Measurements from ENCODE around the gene CLIC1.

CLIC1 gene

DNA sequence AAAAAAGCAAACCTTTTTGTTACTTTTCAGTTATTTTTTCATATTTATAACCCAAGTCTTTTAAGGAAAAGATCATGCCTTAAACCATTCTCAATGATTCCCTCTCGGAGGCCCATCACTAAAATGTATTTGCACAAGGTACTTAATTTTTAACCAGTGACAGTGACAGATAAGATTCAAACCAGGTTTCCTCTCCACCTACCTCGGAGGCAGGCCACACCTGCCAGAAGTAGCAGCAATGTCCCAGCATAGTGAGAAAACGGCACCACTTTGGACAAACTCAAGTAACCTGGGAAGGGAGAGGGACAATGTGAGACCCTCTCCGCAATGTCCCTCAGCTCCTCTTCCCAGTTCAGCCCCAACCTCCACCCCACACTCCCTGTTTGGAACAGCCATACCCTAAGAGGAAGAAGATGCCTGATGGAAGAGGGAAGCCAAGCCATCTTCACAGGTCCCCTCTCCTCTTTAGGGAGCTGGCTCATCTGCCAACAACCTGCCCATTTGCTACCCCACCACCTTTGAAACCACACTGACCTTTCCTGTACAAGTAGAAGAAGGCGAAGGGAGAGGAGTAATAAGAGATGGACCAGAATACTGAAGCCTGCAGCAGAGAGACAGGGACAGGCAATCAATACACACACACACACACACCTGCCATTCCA lies 35.5 kb downstream of the CLIC1 start:
- DNase-seq, result no peak

DNA sequence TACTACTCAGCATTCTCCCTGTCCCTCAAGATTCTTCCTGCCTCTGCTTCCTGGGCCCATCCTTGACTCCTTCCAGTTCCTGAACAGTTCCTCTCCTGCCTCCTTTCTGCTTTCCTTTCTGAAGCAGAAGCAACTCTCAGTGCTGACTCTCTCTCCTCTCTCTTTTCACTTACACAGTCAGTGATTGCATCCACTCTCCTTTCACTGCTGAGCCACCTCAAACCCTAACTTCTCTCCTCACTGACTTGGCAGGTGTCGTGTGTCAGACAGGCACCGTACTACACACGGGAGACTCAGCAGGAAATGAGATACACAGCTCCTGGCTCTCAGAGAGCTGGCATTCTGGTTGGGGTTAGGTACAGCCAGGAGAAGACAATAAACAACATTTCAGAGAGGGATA lies 38.8 kb downstream of the CLIC1 start:
- DNase-seq, result no peak

GRCh38 chr6:31693535-31693934 lies 42.8 kb downstream of the CLIC1 start:
- no peak for DNase-seq

- no peak for DNase-seq
Observed at GRCh38 chr6:31692886-31693285, 43.4 kb downstream of the CLIC1 start.

DNA sequence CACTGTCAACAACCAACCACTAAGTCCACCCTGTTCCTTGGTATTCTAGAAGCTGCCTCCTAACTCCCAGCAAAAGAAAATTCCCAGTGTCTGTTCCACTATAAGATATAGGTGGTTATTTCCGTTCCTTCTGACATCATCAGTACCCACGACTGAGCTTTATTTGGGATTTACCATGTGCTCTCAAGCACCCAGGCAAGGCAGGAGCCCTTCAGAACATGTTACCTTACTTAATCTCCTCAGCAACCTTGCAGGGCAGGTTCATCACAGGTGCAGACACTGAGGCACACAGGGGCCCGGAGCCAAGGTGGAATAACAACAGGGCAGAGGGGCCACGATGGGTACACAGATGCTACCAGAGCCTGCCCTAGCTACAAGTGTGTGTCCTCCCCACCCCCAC lies 44.0 kb downstream of the CLIC1 start:
- no peak for DNase-seq

GRCh38 chr6:31691564-31692108 lies 44.7 kb downstream of the CLIC1 start:
- DNase-seq, result no peak

GRCh38 chr6:31691078-31691463 lies 45.3 kb downstream of the CLIC1 start:
- DNase-seq, result no peak

- no peak for DNase-seq
Observed at GRCh38 chr6:31690231-31691077, 45.9 kb downstream of the CLIC1 start.

DNA sequence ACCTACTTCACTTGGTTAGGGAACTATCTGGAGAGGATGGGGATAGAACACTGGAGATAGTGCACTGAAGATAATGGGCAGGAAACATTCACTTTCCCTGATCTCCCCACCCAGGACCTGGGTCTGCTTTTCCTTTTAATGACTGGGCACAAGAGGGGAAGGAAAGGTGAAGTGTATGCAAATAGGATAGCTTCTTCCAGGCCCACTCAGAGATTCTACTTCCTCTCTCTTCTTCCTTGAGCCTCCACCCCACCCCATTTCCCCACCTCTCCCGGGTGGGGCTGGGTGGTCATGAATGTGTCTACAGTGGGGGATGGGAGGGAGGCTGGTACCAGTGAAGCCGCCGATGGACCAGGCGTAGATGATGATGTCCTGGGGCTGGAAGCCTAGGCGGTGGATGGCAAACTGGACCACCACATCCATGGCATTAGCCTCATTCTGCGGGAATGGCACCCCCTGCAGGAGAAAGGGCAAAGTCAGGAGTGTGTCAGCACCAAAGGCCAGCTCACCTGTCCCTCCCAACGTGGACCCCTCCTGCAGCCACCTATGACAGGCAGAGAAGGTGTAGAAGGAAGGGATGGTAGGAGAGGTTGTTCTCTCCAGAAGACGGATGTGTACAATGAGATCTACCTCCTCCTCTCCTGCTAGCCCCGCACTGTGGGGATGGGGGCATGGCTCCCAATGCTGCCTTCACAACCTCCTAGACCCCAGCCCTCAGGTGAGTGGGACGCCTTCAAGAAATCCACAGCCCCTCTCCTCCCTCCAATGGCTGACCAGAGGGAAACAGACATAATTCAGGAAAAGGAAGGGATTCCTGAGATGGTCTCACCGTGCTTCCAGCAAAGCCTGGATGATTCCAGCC lies 46.9 kb downstream of the CLIC1 start:
- DNase-seq, result no peak

DNA sequence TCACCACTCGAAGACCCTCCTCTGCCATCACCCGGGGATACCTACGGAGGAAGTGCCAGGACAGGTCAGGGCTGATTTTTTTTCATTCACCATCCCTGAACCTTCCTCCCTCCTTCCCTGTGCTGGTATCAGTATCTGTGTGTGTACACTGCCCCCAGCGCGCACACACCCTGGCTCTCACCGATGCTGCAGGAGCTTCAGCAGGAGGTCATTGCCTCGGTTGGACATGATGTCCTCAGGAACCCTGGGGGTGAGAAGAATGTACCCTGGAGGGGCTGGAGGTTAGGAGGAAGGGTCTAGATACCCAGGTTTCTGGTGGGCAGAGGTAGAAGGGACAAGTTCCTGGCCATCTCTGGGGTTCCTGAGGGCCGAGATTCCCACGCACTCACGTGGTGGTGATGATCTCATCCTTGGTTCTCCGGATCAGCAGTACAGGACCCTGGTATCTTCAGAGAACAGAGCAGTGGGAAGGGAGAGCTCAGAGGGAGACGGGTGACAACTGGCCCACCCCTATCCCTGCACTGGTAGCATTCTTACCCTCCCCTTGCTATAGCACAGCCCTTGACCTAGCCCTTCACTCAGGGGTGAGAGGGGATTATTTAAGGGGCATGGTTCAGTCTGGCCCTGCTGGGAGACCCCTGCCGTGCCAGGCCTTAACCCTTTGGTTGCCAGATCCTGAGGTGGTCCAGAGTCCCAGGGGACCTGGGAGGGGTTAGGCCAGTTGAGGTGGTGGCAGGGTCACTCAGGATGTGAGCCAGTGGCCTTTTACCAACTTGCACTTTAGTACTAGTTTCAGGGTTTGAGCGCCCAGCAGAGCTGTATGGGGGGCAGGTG lies 48.3 kb downstream of the CLIC1 start:
- no peak for DNase-seq

GRCh38 chr6:31687321-31687720 lies 49.0 kb downstream of the CLIC1 start:
- DNase-seq, result no peak

DNA sequence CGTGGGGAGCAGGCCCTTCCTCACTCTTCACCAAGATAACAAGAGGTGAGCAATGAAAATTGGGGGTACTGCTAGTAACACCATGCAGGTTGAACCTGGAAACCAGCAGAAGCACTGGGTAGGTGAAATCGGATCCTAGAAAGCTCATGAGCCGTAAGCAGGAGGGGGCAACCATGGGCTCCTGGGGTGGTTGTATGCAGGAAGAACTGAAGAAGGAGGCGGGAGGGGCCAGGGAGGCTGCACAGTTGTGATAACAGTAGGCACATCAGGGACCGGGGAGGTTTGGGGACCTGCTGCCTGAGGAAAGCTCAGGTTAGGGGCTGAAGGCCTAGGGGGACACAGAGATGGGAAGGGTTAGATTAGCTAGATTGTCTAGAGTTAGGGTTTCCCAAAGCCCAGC lies 49.8 kb downstream of the CLIC1 start:
- DNase-seq, result no peak

- no peak for DNase-seq
Observed at GRCh38 chr6:31683591-31683990, 52.7 kb downstream of the CLIC1 start.

DNA sequence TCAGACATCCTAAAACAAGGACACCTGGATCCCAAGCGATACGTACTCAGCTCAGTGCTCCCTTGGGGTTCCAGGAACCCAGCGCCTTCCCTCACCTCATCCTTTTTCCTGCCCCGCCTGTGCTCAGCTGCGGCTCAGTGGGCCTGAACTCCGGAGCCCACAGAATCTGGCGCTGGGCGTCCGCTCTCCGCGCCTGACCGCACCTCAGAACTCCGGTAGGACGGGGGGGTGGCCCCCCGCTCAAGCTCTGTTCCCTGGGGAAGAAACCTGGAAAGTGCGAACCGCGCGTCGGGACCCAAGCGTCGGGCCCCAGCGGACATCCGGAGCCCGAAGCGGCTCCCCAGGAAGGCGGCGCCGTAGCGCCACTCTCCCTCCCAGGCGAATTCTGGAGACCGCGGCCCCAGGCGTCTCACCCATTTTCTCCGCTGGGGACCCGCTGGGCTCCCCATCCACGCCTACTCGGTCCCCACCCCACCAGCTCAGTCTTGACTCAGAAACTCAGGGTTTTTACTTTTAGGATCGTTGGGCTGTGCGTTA lies 55.1 kb downstream of the CLIC1 start:
- DNase-seq, result no peak

Data from NCI-H524 treated with DMSO at 0.1 percent for 48 hours (cell line).